Peyer's patch (tissue), 4 donors: ENCODE measurements around the gene RILP.

Experiments
- POLR2A ChIP-seq, 2 donors: fragments of 450-650 bp; IDR thresholded peaks; one replicate each; pipeline ENCODE4 v1.5.1; 2017; ENCODE audit warnings: antibody characterized with exemption in 2 of 2, mild to moderate bottlenecking in 2 of 2, moderate library complexity in 2 of 2
- TF ChIP-seq, protein P1 (sequence below), 6 experiments: fragments of 450-650 bp in 4 of 6; fragments of 200-600 bp in 2 of 6; sonication (generic) in 1 of 6; IDR thresholded peaks; one replicate each; pipeline ENCODE4 v1.5.1; 2017 to 2019; ENCODE audit warnings: antibody characterized with exemption in 6 of 6, mild to moderate bottlenecking in 3 of 6, moderate library complexity in 1 of 6

DNA sequence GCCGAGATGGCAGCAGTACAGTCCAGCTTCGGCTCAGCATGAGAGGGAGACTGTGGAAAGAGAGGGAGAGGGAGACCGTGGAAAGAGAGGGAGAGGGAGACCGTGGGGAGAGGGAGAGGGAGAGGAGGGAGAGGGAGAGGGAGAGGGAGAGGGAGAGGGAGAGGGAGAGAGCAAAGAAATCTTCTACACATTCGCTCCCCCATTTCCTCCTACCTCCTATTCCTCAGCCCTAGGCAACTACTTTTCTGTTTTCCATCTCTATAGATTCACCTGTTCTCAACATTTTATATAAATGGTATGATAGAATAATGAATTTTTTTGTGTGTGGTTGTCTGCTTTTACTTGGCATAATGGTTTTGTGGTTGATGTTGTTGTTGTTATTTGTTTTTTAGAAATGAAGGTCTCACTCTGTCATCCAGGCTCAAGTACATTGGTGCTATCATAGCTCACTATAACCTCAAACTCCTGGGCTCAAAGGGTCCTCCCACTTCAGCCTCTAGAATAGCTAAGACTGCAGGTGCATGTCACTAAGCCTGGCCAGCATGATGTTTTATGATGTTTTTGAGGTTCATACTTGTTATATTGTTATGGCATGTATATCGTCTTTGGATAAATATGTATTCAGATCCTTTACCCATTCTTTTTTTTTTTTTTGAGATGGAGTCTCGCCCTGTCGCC, 41.0 kb upstream of the RILP start:
- TF ChIP-seq POLR2A (IDR thresholded peaks at IDR 0.05), result no peak
- TF ChIP-seq, protein P1, sequence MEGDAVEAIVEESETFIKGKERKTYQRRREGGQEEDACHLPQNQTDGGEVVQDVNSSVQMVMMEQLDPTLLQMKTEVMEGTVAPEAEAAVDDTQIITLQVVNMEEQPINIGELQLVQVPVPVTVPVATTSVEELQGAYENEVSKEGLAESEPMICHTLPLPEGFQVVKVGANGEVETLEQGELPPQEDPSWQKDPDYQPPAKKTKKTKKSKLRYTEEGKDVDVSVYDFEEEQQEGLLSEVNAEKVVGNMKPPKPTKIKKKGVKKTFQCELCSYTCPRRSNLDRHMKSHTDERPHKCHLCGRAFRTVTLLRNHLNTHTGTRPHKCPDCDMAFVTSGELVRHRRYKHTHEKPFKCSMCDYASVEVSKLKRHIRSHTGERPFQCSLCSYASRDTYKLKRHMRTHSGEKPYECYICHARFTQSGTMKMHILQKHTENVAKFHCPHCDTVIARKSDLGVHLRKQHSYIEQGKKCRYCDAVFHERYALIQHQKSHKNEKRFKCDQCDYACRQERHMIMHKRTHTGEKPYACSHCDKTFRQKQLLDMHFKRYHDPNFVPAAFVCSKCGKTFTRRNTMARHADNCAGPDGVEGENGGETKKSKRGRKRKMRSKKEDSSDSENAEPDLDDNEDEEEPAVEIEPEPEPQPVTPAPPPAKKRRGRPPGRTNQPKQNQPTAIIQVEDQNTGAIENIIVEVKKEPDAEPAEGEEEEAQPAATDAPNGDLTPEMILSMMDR (IDR thresholded peaks at IDR 0.05), result no peak
